PC-9 (cell line): Measurements from ENCODE around the gene EDC3.

Source experiments
- CTCF ChIP-seq: fragments of 200-600 bp; sonication (generic); conservative IDR thresholded peaks from 2 replicates; pipeline ENCODE4 v1.6.1; 2017; ENCODE audit warnings: mixed run types, antibody characterized with exemption, mild to moderate bottlenecking, moderate library complexity
- EZH2 ChIP-seq: fragments of 200-600 bp; sonication (generic); IDR thresholded peaks from 2 replicates; pipeline ENCODE4 v1.8.0; 2017; ENCODE audit warnings: antibody characterized with exemption, low read depth

- TF ChIP-seq CTCF (no peak), EZH2 (no peak)
Measured at GRCh38 chr15:74735305-74735704, 39.5 kb upstream of the EDC3 start.
